ENCODE results near the gene ADIRF. TPM values are rescaled to one million over a fixed set of nuclear protein-coding genes. Genes with fewer than 3 reads are reported as not detected.
"Not testable (repeated sequence)": the region's sequence is repeated elsewhere in the genome, so short reads cannot be mapped to it uniquely, and the experiment has no call there.

Gene ADIRF
- 0.57 and 1.3 TPM in 2 replicates for total RNA-seq
- 3.2 TPM for polyA plus RNA-seq (2012)

GRCh38 chr10:86968271-86968993 is at the start of gene ADIRF:
Gene ADIRF (plus strand): TSS chr10:86968482. CDS start chr10:86968545, 63 bp downstream.
- no peak for DNase-seq (ENCODE audit: low read depth)

- no peak for DNase-seq (ENCODE audit: low read depth)
These were observed 45.7 kb upstream of the ADIRF start for GRCh38 chr10:86922553-86922961.

GRCh38 chr10:86929468-86930380 is 38.6 kb upstream of the ADIRF start:
- DNase-seq (ENCODE audit: low read depth) = no peak

GRCh38 chr10:86931872-86932271 is 36.4 kb upstream of the ADIRF start:
- no peak for DNase-seq (ENCODE audit: low read depth)

GRCh38 chr10:86932674-86933073 is 35.6 kb upstream of the ADIRF start:
- no peak for DNase-seq (ENCODE audit: low read depth)

GRCh38 chr10:86934162-86934711 is 34.0 kb upstream of the ADIRF start:
- peak; percentile 16 for DNase-seq (ENCODE audit: low read depth)

- peak; percentile 39 for DNase-seq (ENCODE audit: low read depth)
These were observed 31.4 kb upstream of the ADIRF start for GRCh38 chr10:86936661-86937501.

GRCh38 chr10:86937502-86938154 is 30.7 kb upstream of the ADIRF start:
- no peak for DNase-seq (ENCODE audit: low read depth)

- DNase-seq (ENCODE audit: low read depth) = no peak
These were observed 30.0 kb upstream of the ADIRF start for GRCh38 chr10:86938260-86938659.

- DNase-seq (ENCODE audit: low read depth) = not testable (repeated sequence)
These were observed 28.2 kb upstream of the ADIRF start for GRCh38 chr10:86940076-86940475.

- DNase-seq (ENCODE audit: low read depth) = no peak
These were observed 27.6 kb upstream of the ADIRF start for GRCh38 chr10:86940677-86941076.

GRCh38 chr10:86941426-86941825 is 26.9 kb upstream of the ADIRF start:
- no peak for DNase-seq (ENCODE audit: low read depth)

- no peak for DNase-seq (ENCODE audit: low read depth)
These were observed 26.3 kb upstream of the ADIRF start for GRCh38 chr10:86941991-86942421.

- no peak for DNase-seq (ENCODE audit: low read depth)
These were observed 25.6 kb upstream of the ADIRF start for GRCh38 chr10:86942441-86943315.

GRCh38 chr10:86943316-86944030 is 24.8 kb upstream of the ADIRF start:
- no peak for DNase-seq (ENCODE audit: low read depth)

- DNase-seq (ENCODE audit: low read depth) = no peak
These were observed 24.3 kb upstream of the ADIRF start for GRCh38 chr10:86944031-86944419.

GRCh38 chr10:86944471-86944870 is 23.8 kb upstream of the ADIRF start:
- no peak for DNase-seq (ENCODE audit: low read depth)

- DNase-seq (ENCODE audit: low read depth) = no peak
These were observed 23.4 kb upstream of the ADIRF start for GRCh38 chr10:86944907-86945306.

Data from myocyte (in vitro differentiated cells).